WERI-Rb-1 (cell line): ENCODE data around the gene P2RY14.

Experiments used
- DNase-seq: peaks from one replicate; pipeline ENCODE4 v3.0.0-alpha.2; 2020
- H3K27ac ChIP-seq: fragments of 250-450 bp; sonication (Bioruptor Pico); 2 replicates; pipeline ENCODE4 v1.5.1; 2020; ENCODE audit warnings: mild to moderate bottlenecking, moderate library complexity
- H3K27me3 ChIP-seq: fragments of 250-450 bp; sonication (Bioruptor Pico); 2 replicates; pipeline ENCODE4 v1.5.1; 2021; ENCODE audit warnings: mild to moderate bottlenecking, low read depth, moderate library complexity; ENCODE audit not compliant: insufficient read depth, severe bottlenecking
- H3K36me3 ChIP-seq: fragments of 250-450 bp; sonication (Bioruptor Pico); 2 replicates; pipeline ENCODE4 v1.5.1; 2020; ENCODE audit warnings: mild to moderate bottlenecking, moderate library complexity
- H3K4me3 ChIP-seq: 2 replicates; pipeline ENCODE4 v1.5.1; 2011; ENCODE audit warnings: low read depth, mild to moderate bottlenecking, control low read depth, low read length
- H3K9me3 ChIP-seq: fragments of 250-450 bp; sonication (Bioruptor Pico); 2 replicates; pipeline ENCODE4 v1.5.1; 2021; ENCODE audit warnings: mild to moderate bottlenecking, moderate library complexity; ENCODE audit not compliant: severe bottlenecking
- CTCF ChIP-seq: IDR thresholded peaks from 2 replicates; pipeline ENCODE4 v1.5.1; 2011; ENCODE audit warnings: low read depth, mild to moderate bottlenecking, control low read depth, inconsistent platforms, low read length

Gene P2RY14

GRCh38 chr3:151314137-151314536 lies 35.8 kb upstream of the P2RY14 start:
- no peak for TF ChIP-seq CTCF

GRCh38 chr3:151312972-151313371 lies 34.6 kb upstream of the P2RY14 start:
- H3K4me3 ChIP-seq = no peak overlapping the region
- no peaks in the 10 kb centered on the region for H3K36me3 ChIP-seq
- no peaks in the 10 kb centered on the region for H3K27me3 ChIP-seq
- no peaks in the 10 kb centered on the region for H3K9me3 ChIP-seq
- no peak overlapping the region for H3K27ac ChIP-seq
- no peak for DNase-seq
- no peak for TF ChIP-seq CTCF

More at GRCh38 chr3:151314137-151314536, 35.8 kb upstream of the P2RY14 start:
- Histone ChIP-seq H3K4me3 (no peak overlapping the region), H3K27ac (no peak overlapping the region), H3K9me3 (no peaks in the 10 kb centered on the region), H3K27me3 (no peaks in the 10 kb centered on the region), H3K36me3 (no peaks in the 10 kb centered on the region)
- DNase-seq = no peak

GRCh38 chr3:151309566-151309965 lies 31.2 kb upstream of the P2RY14 start:
- H3K27ac ChIP-seq = no peak overlapping the region
- H3K27me3 ChIP-seq = no peaks in the 10 kb centered on the region
- no peak overlapping the region for H3K4me3 ChIP-seq
- DNase-seq = no peak
- no peaks in the 10 kb centered on the region for H3K36me3 ChIP-seq
- TF ChIP-seq CTCF = no peak
- H3K9me3 ChIP-seq = no peaks in the 10 kb centered on the region

- no peak overlapping the region for H3K27ac ChIP-seq
- no peak for TF ChIP-seq CTCF
- no peaks in the 10 kb centered on the region for H3K9me3 ChIP-seq
- no peaks in the 10 kb centered on the region for H3K27me3 ChIP-seq
- no peak for DNase-seq
- H3K4me3 ChIP-seq = no peak overlapping the region
- no peaks in the 10 kb centered on the region for H3K36me3 ChIP-seq
Measured at GRCh38 chr3:151307583-151308488, 29.5 kb upstream of the P2RY14 start.

GRCh38 chr3:151307131-151307530 lies 28.8 kb upstream of the P2RY14 start:
- TF ChIP-seq CTCF = no peak
- DNase-seq = no peak
- H3K27me3 ChIP-seq = peaks cover 2% of the 10 kb centered on the region
- H3K9me3 ChIP-seq = no peaks in the 10 kb centered on the region
- no peak overlapping the region for H3K27ac ChIP-seq
- H3K4me3 ChIP-seq = no peak overlapping the region
- no peaks in the 10 kb centered on the region for H3K36me3 ChIP-seq
